Vagina (tissue), 2 donors: ENCODE measurements around the gene ARPC5L.

ENCODE experiments used
- POLR2A ChIP-seq, 2 donors: fragments of 450-650 bp; IDR thresholded peaks; one replicate each; pipeline ENCODE4 v1.6.1; 2017; ENCODE audit warnings: antibody characterized with exemption in 2 of 2, mild to moderate bottlenecking in 2 of 2, moderate library complexity in 2 of 2
- POLR2AphosphoS5 ChIP-seq, 2 donors: sonication (generic); formaldehyde crosslinking; IDR thresholded peaks; one replicate each; pipeline ENCODE4 v1.9.0; 2017; ENCODE audit warnings: antibody characterized with exemption in 2 of 2, mild to moderate bottlenecking in 2 of 2, low read depth in 1 of 2; ENCODE audit not compliant: insufficient read depth in 1 of 2

DNA sequence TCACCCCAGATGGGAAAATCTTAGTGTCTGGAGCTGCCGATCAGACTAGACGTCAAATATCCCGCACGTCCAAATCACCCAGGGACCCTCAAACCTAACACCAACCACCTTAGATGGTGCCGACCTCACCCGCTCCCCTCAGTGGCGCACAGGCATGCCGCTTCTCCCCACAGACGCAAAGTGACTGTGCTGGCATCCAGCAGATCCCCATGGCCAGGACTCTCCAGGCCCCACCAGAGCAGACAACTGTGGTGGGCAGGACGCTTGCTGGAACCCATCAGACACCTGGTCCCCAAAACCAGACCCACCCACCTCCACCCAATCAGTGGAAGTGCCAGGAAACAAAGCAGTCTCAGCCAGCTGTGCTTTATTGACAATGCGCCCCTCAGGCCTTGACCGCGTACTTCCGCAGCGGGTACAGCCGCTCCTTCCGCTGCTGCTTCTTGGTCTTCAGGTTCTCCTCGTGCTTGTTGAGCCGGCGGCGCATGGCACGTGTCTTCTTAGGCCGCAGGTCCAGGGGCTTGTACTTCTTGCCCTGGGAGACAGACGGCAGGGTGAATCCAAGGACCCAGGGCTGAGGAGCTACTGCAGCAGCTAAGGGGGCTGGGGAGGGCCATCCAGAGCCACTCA is 4.3 kb upstream of the ARPC5L start:
- no peak for TF ChIP-seq POLR2A (IDR thresholded peaks at IDR 0.05)
- TF ChIP-seq POLR2AphosphoS5 (IDR thresholded peaks at IDR 0.05; ENCODE audit: insufficient read depth in 1 of 2, low read depth in 1 of 2): no peak
